Right atrium auricular region (tissue), 2 donors: ENCODE measurements around the gene DDX31. TPM values are rescaled to one million over a fixed set of nuclear protein-coding genes. Genes with fewer than 3 reads are reported as not detected.

Experiments used
- DNase-seq: peaks from one replicate; pipeline ENCODE4 v3.0.0-alpha.2; 2019; ENCODE audit warnings: low spot score
- H3K27ac ChIP-seq, 2 donors: fragments of 200-600 bp; sonication (generic); 1 replicate in 1 of 2; 2 replicates in 1 of 2; pipeline ENCODE4 v1.5.1; 2016 to 2019
- H3K27me3 ChIP-seq, 2 donors: fragments of 200-600 bp; sonication (generic); one replicate each; pipeline versions ENCODE4 v1.5.1 to v1.6.0; 2017 to 2019
- H3K36me3 ChIP-seq: fragments of 200-600 bp; sonication (generic); one replicate; pipeline ENCODE4 v1.5.1; 2016
- H3K4me1 ChIP-seq, 2 donors: fragments of 200-600 bp; sonication (generic); one replicate each; pipeline versions ENCODE4 v1.5.1 to v1.6.0; 2017 to 2019
- H3K4me3 ChIP-seq, 2 donors: fragments of 200-600 bp; sonication (generic); 1 replicate in 1 of 2; 2 replicates in 1 of 2; pipeline ENCODE4 v1.5.1; 2017 to 2019; ENCODE audit warnings: mild to moderate bottlenecking in 1 of 2, moderate library complexity in 1 of 2
- H3K9me3 ChIP-seq, 2 donors: fragments of 200-600 bp; sonication (generic); one replicate each; pipeline ENCODE4 v1.5.1; 2019
- CTCF ChIP-seq, 2 donors: fragments of 200-600 bp; sonication (generic); IDR thresholded peaks; one replicate each; pipeline ENCODE4 v1.5.1; 2019; ENCODE audit warnings: antibody characterized with exemption in 2 of 2
- total RNA-seq, 2 donors: library from RNA; depleted of rRNA; stranded (reverse); fragments of >200 nt; gene quantifications; one replicate each; pipeline ENCODE4 v1.1.0, GENCODE V29; 2016

The DDX31 gene
- total RNA-seq, 2 donors from 2014 or later, result 4.6 to 6.0 TPM

- no peak for TF ChIP-seq CTCF (IDR thresholded peaks at IDR 0.05)
- no peaks in the 10 kb centered on the region for H3K4me1 ChIP-seq
These were observed 11.8 kb upstream of the DDX31 start for GRCh38 chr9:132681561-132681960.

GRCh38 chr9:132679946-132680625 lies 10.3 kb upstream of the DDX31 start:
- Histone ChIP-seq H3K9me3 (no peaks in the 10 kb centered on the region), H3K36me3 (peaks cover 40% of the 10 kb centered on the region), H3K27me3 (no peaks in the 10 kb centered on the region), H3K27ac (no peak overlapping the region), H3K4me3 (no peak overlapping the region), H3K4me1 (no peaks in the 10 kb centered on the region)
- DNase-seq, result no peak
- no peak for TF ChIP-seq CTCF (IDR thresholded peaks at IDR 0.05)

More at GRCh38 chr9:132681561-132681960, 11.8 kb upstream of the DDX31 start:
- Histone ChIP-seq H3K36me3 (peaks cover 52% of the 10 kb centered on the region), H3K4me3 (no peak overlapping the region), H3K27ac (no peak overlapping the region), H3K27me3 (no peaks in the 10 kb centered on the region), H3K9me3 (no peaks in the 10 kb centered on the region)
- no peak for DNase-seq

- H3K4me1 ChIP-seq, result peaks cover 0 to 4% of the 10 kb centered on the region in 2 donors
- H3K36me3 ChIP-seq, result peaks cover 23% of the 10 kb centered on the region
- H3K4me3 ChIP-seq, result no peak overlapping the region
- no peaks in the 10 kb centered on the region for H3K9me3 ChIP-seq
- TF ChIP-seq CTCF (IDR thresholded peaks at IDR 0.05), result no peak
- H3K27me3 ChIP-seq, result no peaks in the 10 kb centered on the region
- H3K27ac ChIP-seq, result no peak overlapping the region
- no peak for DNase-seq
These were observed 8.2 kb upstream of the DDX31 start for GRCh38 chr9:132677976-132678375.

- H3K27me3 ChIP-seq, result no peaks in the 10 kb centered on the region
- no peak for TF ChIP-seq CTCF (IDR thresholded peaks at IDR 0.05)
- DNase-seq, result no peak
- peaks cover 0 to 27% of the 10 kb centered on the region in 2 donors for H3K4me1 ChIP-seq
- peaks cover 18% of the 10 kb centered on the region for H3K36me3 ChIP-seq
- H3K9me3 ChIP-seq, result no peaks in the 10 kb centered on the region
- no peak overlapping the region for H3K4me3 ChIP-seq
- no peak overlapping the region for H3K27ac ChIP-seq
These were observed 4.7 kb upstream of the DDX31 start for GRCh38 chr9:132674485-132674884.

GRCh38 chr9:132673355-132673754 lies 3.6 kb upstream of the DDX31 start:
- no peaks in the 10 kb centered on the region for H3K9me3 ChIP-seq
- H3K27me3 ChIP-seq, result no peaks in the 10 kb centered on the region
- no peak for TF ChIP-seq CTCF (IDR thresholded peaks at IDR 0.05)
- H3K36me3 ChIP-seq, result peaks cover 6% of the 10 kb centered on the region
- H3K4me3 ChIP-seq, result no peak overlapping the region
- H3K27ac ChIP-seq, result no peak overlapping the region
- no peak for DNase-seq
- H3K4me1 ChIP-seq, result peaks cover 0 to 34% of the 10 kb centered on the region in 2 donors

- H3K27ac ChIP-seq, result no peak overlapping the region
- peaks cover 0 to 34% of the 10 kb centered on the region in 2 donors for H3K4me1 ChIP-seq
- H3K4me3 ChIP-seq, result no peak overlapping the region
- DNase-seq, result no peak
- no peak for TF ChIP-seq CTCF (IDR thresholded peaks at IDR 0.05)
- H3K36me3 ChIP-seq, result no peaks in the 10 kb centered on the region
- no peaks in the 10 kb centered on the region for H3K9me3 ChIP-seq
- H3K27me3 ChIP-seq, result no peaks in the 10 kb centered on the region
These were observed 2.6 kb upstream of the DDX31 start for GRCh38 chr9:132672413-132672690.
